ENCODE data around the gene CHRDL2.

CHRDL2 gene

GRCh38 chr11:74689666-74690065 lies 41.6 kb downstream of the CHRDL2 start:
- no peak for TF ChIP-seq EZH2 (IDR thresholded peaks at IDR 0.05)
- TF ChIP-seq FOXP2 (optimal IDR thresholded peaks at IDR 0.05; ENCODE audit: control extremely low read depth, extremely low read length, insufficient read depth) = no peak
- no peak for TF ChIP-seq POLR2AphosphoS5 (IDR thresholded peaks at IDR 0.05; ENCODE audit: borderline replicate concordance, low read depth, low read length)
- H3K9me3 ChIP-seq (ENCODE audit: low read depth, low read length) = no peaks in the 10 kb centered on the region
- no peak for DNase-seq (ENCODE audit: low read depth, low spot score)
- no peaks in the 10 kb centered on the region for H3K36me3 ChIP-seq (ENCODE audit: insufficient read depth, low read length)
- no peak overlapping the region for H3K9ac ChIP-seq (ENCODE audit: insufficient read length)
- H3K27ac ChIP-seq = no peak overlapping the region
- H3K4me3 ChIP-seq = no peak overlapping the region

- no peaks in the 10 kb centered on the region for H3K36me3 ChIP-seq (ENCODE audit: insufficient read depth, low read length)
- no peak for TF ChIP-seq EZH2 (IDR thresholded peaks at IDR 0.05)
- no peak for TF ChIP-seq FOXP2 (optimal IDR thresholded peaks at IDR 0.05; ENCODE audit: control extremely low read depth, extremely low read length, insufficient read depth)
- DNase-seq (ENCODE audit: low read depth, low spot score) = no peak
- H3K9ac ChIP-seq (ENCODE audit: insufficient read length) = no peak overlapping the region
- H3K4me3 ChIP-seq = no peak overlapping the region
- no peaks in the 10 kb centered on the region for H3K9me3 ChIP-seq (ENCODE audit: low read depth, low read length)
- no peak overlapping the region for H3K27ac ChIP-seq
These were observed 43.8 kb downstream of the CHRDL2 start for GRCh38 chr11:74687237-74688023.

- H3K27ac ChIP-seq = no peak overlapping the region
- H3K36me3 ChIP-seq (ENCODE audit: insufficient read depth, low read length) = no peaks in the 10 kb centered on the region
- DNase-seq (ENCODE audit: low read depth, low spot score) = no peak
- H3K9me3 ChIP-seq (ENCODE audit: low read depth, low read length) = no peaks in the 10 kb centered on the region
- H3K4me3 ChIP-seq = no peak overlapping the region
- no peak overlapping the region for H3K9ac ChIP-seq (ENCODE audit: insufficient read length)
- TF ChIP-seq EZH2 (IDR thresholded peaks at IDR 0.05) (no peak), POLR2AphosphoS5 (IDR thresholded peaks at IDR 0.05; ENCODE audit: borderline replicate concordance, low read depth, low read length) (no peak), FOXP2 (optimal IDR thresholded peaks at IDR 0.05; ENCODE audit: control extremely low read depth, extremely low read length, insufficient read depth) (no peak)
These were observed 44.4 kb downstream of the CHRDL2 start for GRCh38 chr11:74686792-74687191.

GRCh38 chr11:74685905-74686304 lies 45.3 kb downstream of the CHRDL2 start:
- TF ChIP-seq FOXP2 (optimal IDR thresholded peaks at IDR 0.05; ENCODE audit: control extremely low read depth, extremely low read length, insufficient read depth) (no peak), POLR2AphosphoS5 (IDR thresholded peaks at IDR 0.05; ENCODE audit: borderline replicate concordance, low read depth, low read length) (no peak), EZH2 (IDR thresholded peaks at IDR 0.05) (no peak)
- no peak for DNase-seq (ENCODE audit: low read depth, low spot score)
- no peaks in the 10 kb centered on the region for H3K9me3 ChIP-seq (ENCODE audit: low read depth, low read length)
- no peaks in the 10 kb centered on the region for H3K36me3 ChIP-seq (ENCODE audit: insufficient read depth, low read length)
- no peak overlapping the region for H3K4me3 ChIP-seq
- H3K9ac ChIP-seq (ENCODE audit: insufficient read length) = no peak overlapping the region
- H3K27ac ChIP-seq = no peak overlapping the region

- Histone ChIP-seq H3K36me3 (ENCODE audit: insufficient read depth, low read length) (no peaks in the 10 kb centered on the region), H3K9ac (ENCODE audit: insufficient read length) (no peak overlapping the region), H3K4me3 (no peak overlapping the region), H3K9me3 (ENCODE audit: low read depth, low read length) (no peaks in the 10 kb centered on the region), H3K27ac (no peak overlapping the region)
- no peak for DNase-seq (ENCODE audit: low read depth, low spot score)
- TF ChIP-seq POLR2AphosphoS5 (IDR thresholded peaks at IDR 0.05; ENCODE audit: borderline replicate concordance, low read depth, low read length) (no peak), FOXP2 (optimal IDR thresholded peaks at IDR 0.05; ENCODE audit: control extremely low read depth, extremely low read length, insufficient read depth) (no peak), EZH2 (IDR thresholded peaks at IDR 0.05) (no peak)
These were observed 45.9 kb downstream of the CHRDL2 start for GRCh38 chr11:74685338-74685737.

- TF ChIP-seq EZH2 (IDR thresholded peaks at IDR 0.05) = no peak
- no peak for TF ChIP-seq POLR2AphosphoS5 (IDR thresholded peaks at IDR 0.05; ENCODE audit: borderline replicate concordance, low read depth, low read length)
- no peak for TF ChIP-seq FOXP2 (optimal IDR thresholded peaks at IDR 0.05; ENCODE audit: control extremely low read depth, extremely low read length, insufficient read depth)
- H3K36me3 ChIP-seq (ENCODE audit: insufficient read depth, low read length) = no peaks in the 10 kb centered on the region
- no peaks in the 10 kb centered on the region for H3K9me3 ChIP-seq (ENCODE audit: low read depth, low read length)
- H3K4me3 ChIP-seq = no peak overlapping the region
- H3K27ac ChIP-seq = no peak overlapping the region
- H3K9ac ChIP-seq (ENCODE audit: insufficient read length) = no peak overlapping the region
- no peak for DNase-seq (ENCODE audit: low read depth, low spot score)
These were observed 46.6 kb downstream of the CHRDL2 start for GRCh38 chr11:74684661-74685060.

GRCh38 chr11:74683941-74684481 lies 47.2 kb downstream of the CHRDL2 start:
- H3K9ac ChIP-seq (ENCODE audit: insufficient read length) = no peak overlapping the region
- H3K4me3 ChIP-seq = no peak overlapping the region
- no peak for DNase-seq (ENCODE audit: low read depth, low spot score)
- TF ChIP-seq FOXP2 (optimal IDR thresholded peaks at IDR 0.05; ENCODE audit: control extremely low read depth, extremely low read length, insufficient read depth) = no peak
- no peak for TF ChIP-seq EZH2 (IDR thresholded peaks at IDR 0.05)
- TF ChIP-seq POLR2AphosphoS5 (IDR thresholded peaks at IDR 0.05; ENCODE audit: borderline replicate concordance, low read depth, low read length) = no peak
- H3K27ac ChIP-seq = no peak overlapping the region
- no peaks in the 10 kb centered on the region for H3K9me3 ChIP-seq (ENCODE audit: low read depth, low read length)
- H3K36me3 ChIP-seq (ENCODE audit: insufficient read depth, low read length) = no peaks in the 10 kb centered on the region

DNA sequence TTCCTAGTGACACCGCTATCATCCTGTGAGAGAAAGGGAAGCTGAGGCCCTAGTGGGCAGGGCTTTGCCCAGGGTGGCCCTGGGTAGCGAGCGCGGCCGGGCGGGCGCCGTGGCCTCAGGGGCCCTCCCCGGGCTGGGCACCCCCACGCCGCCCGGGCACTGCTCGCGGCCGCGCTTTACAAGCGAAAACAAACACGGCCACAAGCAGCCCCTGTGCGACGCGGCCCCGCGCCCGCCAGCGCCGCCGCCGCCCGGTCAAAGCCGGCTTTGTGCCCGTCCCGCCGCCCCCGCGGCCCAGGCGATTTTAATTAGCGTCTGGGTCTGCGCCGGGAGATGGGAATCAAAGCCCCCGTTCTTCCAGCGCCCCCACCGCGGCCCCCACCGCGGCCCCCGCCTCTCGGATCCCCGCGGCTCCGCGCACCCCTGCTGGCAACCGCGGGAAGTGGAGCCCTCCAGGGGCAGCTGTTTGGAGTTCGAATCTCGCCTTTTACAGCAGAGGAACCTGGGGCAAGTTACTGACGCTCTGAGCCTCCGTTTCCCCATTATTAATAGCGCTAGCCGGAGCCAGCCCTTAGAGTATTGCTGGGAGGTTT lies 47.9 kb downstream of the CHRDL2 start:
- H3K4me3 ChIP-seq = no peak overlapping the region
- TF ChIP-seq POLR2AphosphoS5 (IDR thresholded peaks at IDR 0.05; ENCODE audit: borderline replicate concordance, low read depth, low read length) (no peak), FOXP2 (optimal IDR thresholded peaks at IDR 0.05; ENCODE audit: control extremely low read depth, extremely low read length, insufficient read depth) (no peak), EZH2 (IDR thresholded peaks at IDR 0.05) (no peak)
- no peak for DNase-seq (ENCODE audit: low read depth, low spot score)
- no peaks in the 10 kb centered on the region for H3K9me3 ChIP-seq (ENCODE audit: low read depth, low read length)
- H3K27ac ChIP-seq = no peak overlapping the region
- H3K9ac ChIP-seq (ENCODE audit: insufficient read length) = no peak overlapping the region
- no peaks in the 10 kb centered on the region for H3K36me3 ChIP-seq (ENCODE audit: insufficient read depth, low read length)
